ENCODE data around the gene FGGY.
"Not testable (repeated sequence)": the region's sequence is repeated elsewhere in the genome, so short reads cannot be mapped to it uniquely, and the experiment has no call there.

The FGGY gene

GRCh38 chr1:59492500-59492899 lies 195.6 kb downstream of the FGGY start:
- DNase-seq = no peak

DNA sequence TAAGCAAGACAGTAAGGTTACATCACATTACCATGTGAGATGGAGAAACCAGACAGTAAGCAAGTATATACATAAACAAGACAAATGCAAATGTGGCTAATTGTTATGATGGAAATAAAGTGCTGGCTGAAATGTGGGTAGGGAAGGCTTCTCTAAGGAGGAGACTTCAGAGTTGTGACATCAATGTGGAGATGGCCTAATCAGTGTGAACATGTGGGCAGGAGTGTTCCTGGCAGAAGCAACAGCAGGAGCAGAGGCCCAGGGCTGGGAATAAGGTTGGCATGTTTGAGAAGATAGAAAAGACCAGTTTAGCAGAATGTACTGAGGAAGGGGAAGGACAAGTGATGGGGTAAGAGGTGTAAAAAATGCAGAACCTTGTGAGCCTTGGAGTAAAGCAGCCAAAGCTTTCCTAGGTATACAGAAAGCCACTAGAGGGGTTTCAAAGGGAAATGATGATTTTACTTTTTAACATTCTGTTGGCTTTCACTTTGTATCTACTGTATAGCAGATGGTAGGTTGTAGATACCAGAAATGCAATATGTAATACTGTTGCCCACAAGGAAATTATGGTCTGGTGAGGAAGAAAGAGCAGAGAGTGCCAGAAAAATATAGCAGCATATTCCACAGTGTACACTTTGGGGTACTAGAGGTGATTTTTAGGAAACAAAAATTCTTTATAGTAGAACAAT lies 197.4 kb downstream of the FGGY start:
- DNase-seq = no peak

GRCh38 chr1:59496156-59496555 lies 199.3 kb downstream of the FGGY start:
- DNase-seq = not testable (repeated sequence)

- no peak for DNase-seq
These were observed 200.7 kb downstream of the FGGY start for GRCh38 chr1:59497616-59498015.

DNA sequence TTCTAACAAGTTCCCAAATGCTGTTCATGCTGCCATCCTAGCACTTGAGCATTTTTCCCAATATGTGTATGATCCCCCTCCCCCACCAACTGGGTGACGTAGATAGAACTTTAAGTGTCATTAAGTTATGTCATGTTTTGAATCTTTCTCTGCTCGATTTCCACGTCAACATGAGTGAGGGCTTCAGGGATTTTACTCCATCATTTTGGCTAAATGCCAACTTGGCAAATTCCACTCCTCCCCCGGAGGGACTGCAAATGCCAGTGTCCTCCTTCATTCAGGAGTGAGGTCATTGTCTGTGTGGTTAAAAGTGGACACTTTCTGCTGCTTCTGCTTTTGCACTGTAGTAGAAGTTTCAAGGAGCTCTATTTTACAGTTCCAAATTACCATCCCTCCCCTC lies 201.7 kb downstream of the FGGY start:
- DNase-seq = no peak

DNA sequence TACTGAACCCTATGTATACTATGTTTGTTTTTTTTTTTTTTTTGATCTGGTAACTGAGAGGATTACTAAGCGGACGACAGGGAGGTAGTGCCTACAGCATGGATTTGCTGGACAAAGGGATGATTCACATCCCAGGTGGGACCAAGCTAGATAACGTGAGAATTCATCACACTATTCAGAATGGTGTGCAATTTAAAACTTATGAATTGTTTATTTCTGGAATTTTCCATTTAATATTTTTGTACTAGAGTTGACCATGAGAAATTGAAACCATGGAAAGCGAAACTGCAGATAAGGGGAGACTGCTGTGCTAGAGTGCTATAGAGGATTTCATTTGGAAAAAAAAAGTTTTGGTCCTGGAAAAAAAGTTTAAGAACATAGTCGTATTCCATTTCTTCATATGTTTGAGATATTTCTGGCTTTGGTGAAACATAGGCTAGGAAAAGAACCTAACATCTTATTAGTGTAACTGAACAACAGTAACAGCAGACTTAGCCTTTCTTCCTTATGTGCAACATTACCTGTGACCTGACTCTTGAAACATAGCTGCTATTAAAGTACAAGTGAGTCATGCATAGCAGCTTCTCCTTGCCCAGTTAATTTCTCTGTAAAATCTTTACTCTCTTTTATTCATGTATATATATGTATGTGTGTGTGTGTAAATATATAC lies 202.5 kb downstream of the FGGY start:
- DNase-seq = no peak

- no peak for DNase-seq
These were observed 203.2 kb downstream of the FGGY start for GRCh38 chr1:59499943-59500569.

DNA sequence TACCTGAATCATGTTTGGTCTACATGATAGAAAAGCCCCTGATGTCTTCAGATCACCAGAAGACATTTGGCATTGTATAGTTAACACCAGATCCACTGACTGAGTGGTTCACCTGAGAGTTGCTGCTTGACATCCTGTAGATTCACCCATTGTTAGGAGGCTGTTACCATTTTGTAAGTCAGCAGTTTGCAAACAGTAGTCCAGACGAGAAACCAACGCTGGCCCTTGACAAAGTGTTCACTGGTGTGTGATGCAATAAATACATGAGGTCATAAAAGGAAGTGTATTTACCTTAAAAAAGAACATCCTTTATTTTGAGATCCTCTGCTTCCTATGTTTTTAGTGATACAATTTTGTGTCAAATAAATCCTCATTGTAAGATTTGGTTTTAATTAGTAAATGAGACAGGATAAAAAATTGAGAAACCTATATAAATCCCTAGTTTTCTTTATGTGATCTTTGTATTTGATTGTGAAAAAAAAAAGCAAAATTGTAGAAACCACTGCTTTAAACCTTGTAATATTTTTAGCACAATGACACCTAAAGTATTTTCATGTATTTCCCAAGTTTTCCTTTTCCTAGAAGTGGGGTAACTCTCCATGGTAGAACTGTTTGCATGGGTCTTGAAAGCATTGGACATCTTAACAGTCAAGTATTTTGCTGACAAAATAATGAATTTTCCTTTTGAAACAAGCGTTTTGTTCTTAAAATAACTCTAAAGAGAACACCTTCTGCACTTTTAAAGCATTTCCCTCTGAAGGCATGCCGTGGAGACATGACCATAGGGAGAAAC lies 204.3 kb downstream of the FGGY start:
- DNase-seq = no peak

- no peak for DNase-seq
These were observed 205.3 kb downstream of the FGGY start for GRCh38 chr1:59502009-59502691.

DNA sequence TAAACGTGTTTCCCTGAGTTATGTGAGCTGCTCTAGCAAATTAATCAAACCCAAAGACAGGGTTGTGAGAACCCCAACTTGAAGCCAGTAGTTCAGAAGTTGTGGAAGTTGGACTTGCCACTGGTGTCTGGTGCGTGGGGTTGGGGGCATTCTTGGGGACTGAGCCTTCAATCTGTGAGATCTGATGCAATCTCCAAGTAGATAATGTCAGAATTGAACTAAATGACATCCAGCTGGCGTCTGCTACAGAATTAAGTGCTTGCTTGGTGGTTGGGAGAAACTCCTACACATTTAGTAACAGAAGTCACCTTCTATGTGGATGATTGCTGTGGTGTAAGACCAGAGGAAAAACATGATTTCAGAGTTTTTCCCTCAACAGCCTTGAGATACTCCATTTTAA lies 207.4 kb downstream of the FGGY start:
- DNase-seq = no peak

- peak; percentile 70 for DNase-seq
These were observed 208.7 kb downstream of the FGGY start for GRCh38 chr1:59505596-59506028.

DNA sequence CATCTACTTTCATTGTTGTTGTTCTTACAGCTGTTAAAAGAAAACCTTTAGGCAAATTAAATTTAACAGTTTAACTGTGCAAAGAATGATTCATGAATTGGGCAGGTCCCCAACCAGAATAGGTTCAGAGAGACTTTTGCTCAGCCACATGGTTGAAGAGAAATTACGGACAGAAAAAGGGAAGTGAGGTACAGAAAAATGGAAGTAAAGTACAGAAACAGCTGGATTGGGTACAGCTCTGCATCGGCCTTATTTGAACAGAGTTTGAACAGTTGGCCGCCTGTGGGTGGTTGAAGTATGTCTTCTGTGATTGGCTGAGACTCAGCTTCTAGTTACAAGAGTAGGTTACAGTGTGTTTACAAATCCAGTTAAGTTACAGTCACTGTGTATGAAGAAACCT lies 210.1 kb downstream of the FGGY start:
- no peak for DNase-seq

DNA sequence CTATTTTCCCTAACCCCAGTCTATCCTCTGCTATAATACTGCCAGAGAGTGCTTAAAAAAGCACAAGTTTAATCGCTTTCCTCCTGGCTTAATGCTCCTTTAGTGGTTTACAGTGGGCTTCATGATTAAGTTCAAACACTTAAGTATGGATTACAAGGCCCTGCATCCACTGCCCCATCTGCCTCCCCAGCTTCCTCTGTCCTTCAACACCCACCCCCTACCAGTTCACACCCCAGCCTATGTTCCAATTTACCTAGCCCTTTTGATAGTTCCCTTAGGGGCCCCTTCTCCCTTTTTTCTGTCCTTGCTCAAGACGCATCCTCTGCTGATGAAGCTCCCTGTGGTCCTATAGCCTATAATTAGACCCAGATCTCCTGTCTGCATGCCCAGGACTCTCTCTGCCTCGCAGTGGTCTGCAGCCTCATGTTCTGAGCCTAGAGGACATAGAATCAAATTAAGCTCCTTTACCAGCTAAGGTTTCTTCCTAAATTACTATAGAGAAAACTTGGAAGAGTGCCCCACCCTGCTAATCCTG lies 212.5 kb downstream of the FGGY start:
- no peak for DNase-seq

DNA sequence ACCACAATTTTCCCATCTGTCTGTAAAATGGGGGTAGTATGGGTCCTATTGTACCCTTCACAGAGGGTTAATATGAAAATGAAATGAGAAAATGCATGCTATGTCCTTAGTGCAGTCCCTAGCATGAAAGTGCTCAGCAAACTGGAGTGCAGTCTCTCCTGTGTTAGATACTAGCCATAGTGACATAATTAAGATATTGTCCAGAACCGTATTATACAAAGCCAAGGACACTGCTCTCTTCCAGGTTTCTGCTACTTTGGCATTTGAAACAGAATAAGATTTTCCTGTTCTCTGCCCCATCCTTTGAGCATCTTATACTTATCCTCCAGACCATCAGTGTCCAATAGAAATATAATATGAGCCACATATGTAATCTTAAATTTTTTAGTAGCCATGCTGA lies 213.4 kb downstream of the FGGY start:
- no peak for DNase-seq

DNA sequence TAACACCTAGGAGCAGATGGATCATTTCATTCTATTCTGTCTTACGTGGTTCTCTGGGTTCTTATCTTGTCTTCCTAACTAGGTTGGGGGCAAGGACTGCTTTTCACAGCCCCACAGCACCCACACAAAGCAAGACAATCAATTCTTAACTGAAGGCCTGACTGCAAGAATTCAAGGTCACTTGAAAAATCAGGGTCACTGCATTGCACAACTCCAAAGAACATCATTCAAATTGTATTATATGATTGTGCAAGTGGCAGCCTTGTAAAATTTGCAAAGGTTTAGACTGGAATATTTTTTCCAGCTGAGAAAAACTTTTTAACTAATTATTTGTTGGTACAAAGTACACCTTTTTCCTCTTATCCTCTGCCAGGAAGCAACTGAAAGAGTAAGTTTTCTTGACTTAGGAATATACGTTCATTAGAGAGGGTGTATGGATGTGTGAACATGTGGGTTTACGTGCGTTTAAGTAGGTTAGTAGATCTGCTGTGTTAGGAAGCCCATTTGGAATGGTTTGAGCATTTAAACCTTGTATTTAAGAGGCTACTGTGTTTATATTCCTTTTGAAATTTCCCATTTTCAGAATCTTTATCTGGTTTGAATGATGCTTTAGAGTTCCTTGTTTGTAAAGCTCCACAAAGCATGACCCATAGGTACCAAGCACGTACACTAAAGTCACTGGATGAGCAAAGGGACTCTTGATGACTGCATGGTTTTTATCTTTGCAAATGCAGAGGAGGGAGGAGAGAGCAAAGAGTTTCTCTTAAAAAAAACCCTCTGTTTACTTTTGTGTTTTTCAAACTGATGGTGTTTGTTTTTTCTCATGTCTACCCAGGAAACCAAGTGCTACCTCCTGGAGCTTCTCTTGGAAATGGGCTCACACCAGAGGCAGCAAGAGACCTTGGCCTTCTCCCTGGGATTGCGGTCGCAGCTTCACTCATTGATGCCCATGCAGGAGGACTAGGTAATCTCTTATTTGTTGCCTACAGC lies 214.9 kb downstream of the FGGY start:
- no peak for DNase-seq

GRCh38 chr1:59512702-59513101 lies 215.8 kb downstream of the FGGY start:
- no peak for DNase-seq

GRCh38 chr1:59514061-59514909 lies 217.4 kb downstream of the FGGY start:
- DNase-seq = no peak

- no peak for DNase-seq
These were observed 220.0 kb downstream of the FGGY start for GRCh38 chr1:59516881-59517280.

DNA sequence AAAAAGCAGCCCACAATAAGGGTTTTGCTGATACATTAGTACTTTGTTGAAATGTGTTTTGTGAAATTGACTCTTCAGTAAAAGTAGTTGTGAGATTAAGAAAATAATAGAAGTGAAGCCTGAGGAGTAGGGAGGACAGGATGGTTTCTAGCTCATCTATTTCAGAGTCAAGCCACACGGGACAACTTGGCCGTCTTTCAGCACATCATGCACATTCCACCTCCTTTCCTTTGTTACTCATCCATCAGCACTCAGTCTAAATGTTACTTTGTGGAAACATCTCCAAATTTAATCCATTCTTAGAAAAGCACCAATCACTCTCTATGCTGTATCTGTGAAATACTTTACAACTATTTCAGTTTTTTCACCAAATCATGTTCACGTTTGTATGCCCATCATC lies 223.3 kb downstream of the FGGY start:
- DNase-seq = no peak

DNA sequence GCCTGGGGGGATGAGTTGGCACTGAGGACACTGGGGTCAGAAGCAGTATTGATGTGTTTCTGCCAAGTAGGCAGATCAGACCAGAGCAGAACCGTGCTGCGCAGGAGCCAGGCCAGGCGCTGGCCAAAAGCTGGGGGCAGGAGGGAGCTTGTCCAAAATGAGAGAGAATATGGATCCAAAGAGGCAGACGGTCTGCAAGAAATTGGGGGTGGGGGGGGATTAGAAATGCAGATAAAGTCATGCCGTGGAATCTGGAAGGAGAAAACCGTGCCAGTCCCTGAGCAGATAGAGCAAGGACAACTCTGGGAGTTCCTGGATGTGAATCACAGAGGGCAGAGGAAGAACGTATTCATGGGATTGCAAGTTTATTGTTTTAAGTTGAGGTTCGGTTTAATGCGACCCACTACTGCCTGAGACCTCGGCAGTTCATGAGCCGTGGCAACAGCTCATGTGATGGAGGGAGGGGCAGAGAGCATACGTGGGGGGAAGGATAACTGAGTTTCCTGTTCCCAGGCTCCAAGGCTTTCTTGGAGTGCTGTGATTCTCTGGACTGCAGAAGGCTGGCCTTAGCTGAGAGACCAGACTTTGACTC lies 224.0 kb downstream of the FGGY start:
- no peak for DNase-seq
